Smooth muscle cell (in vitro differentiated cells): ENCODE data around the gene HHIPL1. TPM values are rescaled to one million over a fixed set of nuclear protein-coding genes. Genes with fewer than 3 reads are reported as not detected.
"Not testable (repeated sequence)": the region's sequence is repeated elsewhere in the genome, so short reads cannot be mapped to it uniquely, and the experiment has no call there.

ENCODE experiments used
- DNase-seq: peaks from one replicate; lab custom pipeline; 2025; ENCODE audit not compliant: unreplicated experiment; lab: John Stamatoyannopoulos, UW
- H2AFZ ChIP-seq: fragments of 200-600 bp; sonication (generic); 2 replicates; pipeline ENCODE4 v1.6.0; 2016; ENCODE audit warnings: antibody characterized with exemption, low read depth, mild to moderate bottlenecking
- H3F3A ChIP-seq: fragments of 200-600 bp; sonication (generic); 2 replicates; pipeline ENCODE4 v1.6.0; 2017; ENCODE audit warnings: antibody characterized with exemption, low read depth
- H3K27ac ChIP-seq: fragments of 200-600 bp; sonication (generic); 2 replicates; pipeline ENCODE4 v1.5.1; 2016; ENCODE audit warnings: low read depth, mild to moderate bottlenecking
- H3K27me3 ChIP-seq: fragments of 200-600 bp; sonication (generic); 2 replicates; pipeline ENCODE4 v1.6.1; 2016; ENCODE audit warnings: low read depth, mild to moderate bottlenecking
- H3K36me3 ChIP-seq: fragments of 200-600 bp; sonication (generic); 2 replicates; pipeline ENCODE4 v1.5.1; 2016; ENCODE audit warnings: low read depth
- H3K4me1 ChIP-seq: fragments of 200-600 bp; sonication (generic); 2 replicates; pipeline ENCODE4 v1.5.1; 2016; ENCODE audit warnings: low read depth
- H3K4me2 ChIP-seq: fragments of 200-600 bp; sonication (generic); 2 replicates; pipeline ENCODE4 v1.6.0; 2016; ENCODE audit warnings: mild to moderate bottlenecking
- H3K4me3 ChIP-seq: fragments of 200-600 bp; sonication (generic); 2 replicates; pipeline ENCODE4 v1.5.1; 2016; ENCODE audit warnings: mild to moderate bottlenecking
- H3K79me2 ChIP-seq: fragments of 200-600 bp; sonication (generic); 2 replicates; pipeline ENCODE4 v1.6.0; 2016; ENCODE audit warnings: low read depth, mild to moderate bottlenecking
- H3K9ac ChIP-seq: fragments of 200-600 bp; sonication (generic); 2 replicates; pipeline ENCODE4 v1.6.0; 2016; ENCODE audit warnings: low read depth
- H3K9me3 ChIP-seq: fragments of 200-600 bp; sonication (generic); replicated peaks from 2 replicates; pipeline ENCODE4 v1.5.1; 2016; ENCODE audit warnings: low read depth
- H4K20me1 ChIP-seq: fragments of 200-600 bp; sonication (generic); 2 replicates; pipeline ENCODE4 v1.6.0; 2016; ENCODE audit warnings: low read depth
- WGBS: methylation state at CpG from one replicate; pipeline ENCODE4 v1.1.7; 2016; ENCODE audit warnings: low lambda C conversion rate; 5-methylcytosine and 5-hydroxymethylcytosine counted together
- polyA plus RNA-seq: library from polyadenylated mRNA; unstranded; fragments of >200 nt; fragmentation: Nextera tagmentation; extraction: Ambion mirVana; gene quantifications from 2 replicates; pipeline ENCODE4 v1.2.1, GENCODE V29; 2016
- total RNA-seq: library from RNA; depleted of rRNA; stranded (reverse); fragments of >200 nt; gene quantifications from 2 replicates; pipeline ENCODE4 v1.2.3, GENCODE V29; 2014
- TF ChIP-seq, protein P1 (sequence below): fragments of 200-600 bp; sonication (generic); IDR thresholded peaks from 2 replicates; pipeline ENCODE4 v1.5.1; 2017; ENCODE audit warnings: borderline replicate concordance, mild to moderate bottlenecking, antibody characterized with exemption; ENCODE audit not compliant: insufficient read depth, poor library complexity, severe bottlenecking

Gene HHIPL1
- total and polyA plus RNA-seq, 2 experiments from 2014 or later = 9.6 to 11.9 TPM

DNA sequence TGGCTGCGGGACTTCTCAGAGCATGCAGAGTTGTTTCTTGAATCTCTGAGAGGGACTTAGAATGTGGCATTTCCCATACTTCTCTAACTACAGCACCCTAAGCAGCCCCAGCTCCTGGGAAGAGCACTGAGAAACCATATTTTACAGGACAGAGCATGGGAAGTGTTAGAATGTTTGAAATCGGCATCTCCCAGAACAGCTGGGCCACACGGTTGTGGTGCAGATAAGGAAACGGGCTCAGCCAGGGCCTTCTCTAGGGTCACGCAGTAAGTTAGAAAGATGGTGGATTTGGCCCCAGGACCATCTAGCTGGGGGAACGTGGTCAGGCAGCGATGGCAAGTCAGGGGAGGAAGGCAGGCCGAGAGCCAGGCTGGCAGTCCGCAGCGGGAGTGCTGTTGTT is 10.5 kb upstream of the HHIPL1 start:
- H3K9ac ChIP-seq = no peak overlapping the region
- no peaks in the 10 kb centered on the region for H4K20me1 ChIP-seq
- H3K9me3 ChIP-seq = no peaks in the 10 kb centered on the region
- DNase-seq = no peak
- no peak overlapping the region for H2AFZ ChIP-seq
- TF ChIP-seq, protein P1, sequence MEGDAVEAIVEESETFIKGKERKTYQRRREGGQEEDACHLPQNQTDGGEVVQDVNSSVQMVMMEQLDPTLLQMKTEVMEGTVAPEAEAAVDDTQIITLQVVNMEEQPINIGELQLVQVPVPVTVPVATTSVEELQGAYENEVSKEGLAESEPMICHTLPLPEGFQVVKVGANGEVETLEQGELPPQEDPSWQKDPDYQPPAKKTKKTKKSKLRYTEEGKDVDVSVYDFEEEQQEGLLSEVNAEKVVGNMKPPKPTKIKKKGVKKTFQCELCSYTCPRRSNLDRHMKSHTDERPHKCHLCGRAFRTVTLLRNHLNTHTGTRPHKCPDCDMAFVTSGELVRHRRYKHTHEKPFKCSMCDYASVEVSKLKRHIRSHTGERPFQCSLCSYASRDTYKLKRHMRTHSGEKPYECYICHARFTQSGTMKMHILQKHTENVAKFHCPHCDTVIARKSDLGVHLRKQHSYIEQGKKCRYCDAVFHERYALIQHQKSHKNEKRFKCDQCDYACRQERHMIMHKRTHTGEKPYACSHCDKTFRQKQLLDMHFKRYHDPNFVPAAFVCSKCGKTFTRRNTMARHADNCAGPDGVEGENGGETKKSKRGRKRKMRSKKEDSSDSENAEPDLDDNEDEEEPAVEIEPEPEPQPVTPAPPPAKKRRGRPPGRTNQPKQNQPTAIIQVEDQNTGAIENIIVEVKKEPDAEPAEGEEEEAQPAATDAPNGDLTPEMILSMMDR = no peak
- no peaks in the 10 kb centered on the region for H3K4me1 ChIP-seq
- no peaks in the 10 kb centered on the region for H3F3A ChIP-seq
- H3K79me2 ChIP-seq = no peaks in the 10 kb centered on the region
- H3K27ac ChIP-seq = no peak overlapping the region
- no peaks in the 10 kb centered on the region for H3K36me3 ChIP-seq
- H3K4me3 ChIP-seq = no peak overlapping the region
- H3K27me3 ChIP-seq = no peaks in the 10 kb centered on the region
- no peak overlapping the region for H3K4me2 ChIP-seq
- WGBS = 76% methylated on average over 10 of the region's 10 CpGs

DNA sequence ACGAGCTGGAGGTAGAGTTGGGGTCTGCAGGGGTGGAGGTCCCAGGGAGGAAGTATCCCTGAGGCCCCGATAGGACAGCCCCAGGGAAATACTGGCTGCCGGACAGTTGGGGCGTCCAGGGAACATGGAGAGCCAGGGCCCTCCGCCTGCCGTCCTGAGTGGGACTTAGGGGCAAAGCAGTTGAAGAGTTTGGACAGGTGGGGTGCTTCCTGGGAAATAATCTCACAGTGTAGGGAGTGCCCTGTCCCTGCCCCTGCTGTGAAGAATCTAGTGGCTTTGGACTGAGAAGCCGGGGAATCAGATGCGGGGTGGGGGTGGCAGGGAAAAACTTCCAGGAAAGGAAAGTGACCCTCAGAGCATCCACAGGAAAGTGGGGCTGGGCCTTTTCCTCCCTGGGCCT is 9.8 kb upstream of the HHIPL1 start:
- Histone ChIP-seq H3K9me3 (no peaks in the 10 kb centered on the region), H3K27me3 (no peaks in the 10 kb centered on the region), H3K9ac (no peak overlapping the region), H3K36me3 (no peaks in the 10 kb centered on the region), H4K20me1 (no peaks in the 10 kb centered on the region), H3K79me2 (no peaks in the 10 kb centered on the region), H2AFZ (no peak overlapping the region), H3K27ac (no peak overlapping the region), H3K4me2 (no peak overlapping the region), H3K4me3 (no peak overlapping the region), H3K4me1 (no peaks in the 10 kb centered on the region), H3F3A (no peaks in the 10 kb centered on the region)
- DNase-seq = no peak
- TF ChIP-seq, protein P1 = no peak
- WGBS = 95% methylated on average over 8 of the region's 8 CpGs

DNA sequence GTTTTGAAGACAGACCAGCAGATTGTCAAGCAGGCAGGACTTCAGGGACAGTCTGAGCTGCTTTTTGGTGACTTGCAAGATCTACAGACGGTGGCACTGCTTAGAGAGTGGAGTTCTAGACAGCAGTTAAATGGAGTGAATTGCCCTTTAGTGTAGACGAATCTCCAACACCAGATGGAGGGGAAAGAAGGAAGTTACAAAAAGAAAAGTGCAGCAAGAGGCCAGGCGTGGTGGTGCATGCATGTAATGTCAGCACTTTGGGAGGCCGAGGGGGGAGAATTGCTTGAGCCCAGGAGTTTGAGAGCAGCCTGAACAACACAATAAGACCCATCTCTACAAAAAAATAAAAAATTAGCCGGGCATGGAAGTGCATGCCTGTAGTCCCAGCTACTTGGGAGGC is 8.4 kb upstream of the HHIPL1 start:
- Histone ChIP-seq H3K4me2 (no peak overlapping the region), H3K27ac (no peak overlapping the region), H3K36me3 (no peaks in the 10 kb centered on the region), H3K4me3 (no peak overlapping the region), H4K20me1 (no peaks in the 10 kb centered on the region), H3K9me3 (no peaks in the 10 kb centered on the region), H2AFZ (no peak overlapping the region), H3F3A (no peaks in the 10 kb centered on the region), H3K27me3 (no peaks in the 10 kb centered on the region), H3K9ac (no peak overlapping the region), H3K79me2 (no peaks in the 10 kb centered on the region), H3K4me1 (no peaks in the 10 kb centered on the region)
- DNase-seq = no peak
- TF ChIP-seq, protein P1 = no peak
- 81% methylated on average over 5 of the region's 5 CpGs for WGBS

DNA sequence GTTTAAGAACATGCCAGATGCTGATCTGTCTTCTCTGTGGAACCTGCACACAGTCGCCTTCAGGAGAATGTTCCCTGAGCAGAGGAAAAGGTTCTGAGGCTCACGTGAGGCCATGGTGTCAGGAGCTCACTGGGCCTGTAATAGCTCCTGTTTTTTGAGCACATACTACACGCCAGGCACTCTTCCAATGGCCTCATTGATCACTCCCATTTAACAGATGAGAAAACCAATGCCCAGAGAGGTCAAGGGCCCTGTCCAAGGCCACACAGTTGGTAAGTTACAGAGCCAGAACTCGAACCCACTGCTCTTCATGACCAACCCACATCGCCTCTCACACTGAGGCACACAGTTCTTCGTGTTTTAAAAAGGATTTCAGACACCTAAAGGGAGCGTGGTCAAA is 7.3 kb upstream of the HHIPL1 start:
- Histone ChIP-seq H3K4me2 (no peak overlapping the region), H3F3A (no peaks in the 10 kb centered on the region), H3K27ac (no peak overlapping the region), H2AFZ (no peak overlapping the region), H4K20me1 (no peaks in the 10 kb centered on the region), H3K36me3 (no peaks in the 10 kb centered on the region), H3K4me1 (no peaks in the 10 kb centered on the region), H3K79me2 (no peaks in the 10 kb centered on the region), H3K27me3 (no peaks in the 10 kb centered on the region), H3K9me3 (no peaks in the 10 kb centered on the region), H3K9ac (no peak overlapping the region), H3K4me3 (no peak overlapping the region)
- WGBS = 91% methylated on average over 7 of the region's 7 CpGs
- DNase-seq = no peak
- TF ChIP-seq, protein P1 = no peak

DNA sequence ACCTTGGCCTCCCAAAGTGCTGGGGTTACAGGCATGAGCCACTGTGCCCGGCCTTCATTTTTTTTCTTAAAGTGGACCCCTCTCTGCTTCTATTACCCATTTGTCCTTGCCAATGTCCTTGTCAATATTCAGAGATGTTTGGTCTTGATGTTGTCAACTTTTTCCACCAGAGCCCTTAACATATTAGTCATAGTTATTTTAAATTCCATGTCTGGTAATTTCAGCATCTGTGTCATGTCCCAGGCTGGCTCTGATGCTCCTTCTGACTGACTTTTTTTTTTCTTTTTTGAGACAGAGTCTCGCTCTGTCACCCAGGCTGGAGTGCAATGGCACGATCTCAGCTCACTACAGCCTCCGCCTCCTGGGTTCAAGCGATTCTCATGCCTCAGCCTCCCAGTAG is 2.2 kb upstream of the HHIPL1 start:
- not testable (repeated sequence) for H4K20me1 ChIP-seq, H3K4me1 ChIP-seq, H3K9me3 ChIP-seq, H3K27me3 ChIP-seq, H3K4me3 ChIP-seq, H3F3A ChIP-seq, H3K79me2 ChIP-seq, H2AFZ ChIP-seq, DNase-seq, H3K36me3 ChIP-seq
- Histone ChIP-seq H3K4me2 (peak overlapping the region; percentile 9), H3K27ac (peak overlapping the region; percentile 65), H3K9ac (peak overlapping the region; percentile 27)
- WGBS = 41% methylated on average over 5 of the region's 5 CpGs
